Measurements from ENCODE around the gene ZNF862.

DNA sequence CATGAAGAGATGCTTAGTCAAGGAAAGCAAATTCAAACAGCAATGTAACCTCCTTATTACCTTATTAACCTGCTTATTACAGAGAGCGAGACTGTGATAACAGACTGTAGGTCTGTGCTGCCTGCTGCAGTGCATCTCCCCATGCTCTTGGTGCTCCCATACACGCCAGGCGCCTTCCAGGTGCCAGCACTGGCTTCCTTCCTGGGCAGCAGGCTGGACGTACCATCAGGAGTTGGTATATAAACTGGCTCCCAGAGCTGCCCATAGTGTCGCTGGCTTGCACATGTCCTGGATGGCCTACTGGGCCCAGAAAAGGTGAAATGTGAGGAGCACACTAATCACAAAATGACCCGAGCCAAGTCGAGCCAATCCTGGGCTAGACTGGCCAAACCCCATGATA lies 49.1 kb downstream of the ZNF862 start:
- TF ChIP-seq, protein P1, sequence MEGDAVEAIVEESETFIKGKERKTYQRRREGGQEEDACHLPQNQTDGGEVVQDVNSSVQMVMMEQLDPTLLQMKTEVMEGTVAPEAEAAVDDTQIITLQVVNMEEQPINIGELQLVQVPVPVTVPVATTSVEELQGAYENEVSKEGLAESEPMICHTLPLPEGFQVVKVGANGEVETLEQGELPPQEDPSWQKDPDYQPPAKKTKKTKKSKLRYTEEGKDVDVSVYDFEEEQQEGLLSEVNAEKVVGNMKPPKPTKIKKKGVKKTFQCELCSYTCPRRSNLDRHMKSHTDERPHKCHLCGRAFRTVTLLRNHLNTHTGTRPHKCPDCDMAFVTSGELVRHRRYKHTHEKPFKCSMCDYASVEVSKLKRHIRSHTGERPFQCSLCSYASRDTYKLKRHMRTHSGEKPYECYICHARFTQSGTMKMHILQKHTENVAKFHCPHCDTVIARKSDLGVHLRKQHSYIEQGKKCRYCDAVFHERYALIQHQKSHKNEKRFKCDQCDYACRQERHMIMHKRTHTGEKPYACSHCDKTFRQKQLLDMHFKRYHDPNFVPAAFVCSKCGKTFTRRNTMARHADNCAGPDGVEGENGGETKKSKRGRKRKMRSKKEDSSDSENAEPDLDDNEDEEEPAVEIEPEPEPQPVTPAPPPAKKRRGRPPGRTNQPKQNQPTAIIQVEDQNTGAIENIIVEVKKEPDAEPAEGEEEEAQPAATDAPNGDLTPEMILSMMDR (IDR thresholded peaks at IDR 0.05), result no peak
- no peak for TF ChIP-seq POLR2A (IDR thresholded peaks at IDR 0.05)

Measured in Peyer's patch (tissue), 4 donors.